KMS-11 (cell line): ENCODE results near the gene GNB5.
"Not testable (repeated sequence)": the region's sequence is repeated elsewhere in the genome, so short reads cannot be mapped to it uniquely, and the experiment has no call there.

ENCODE experiments used
- H2AFZ ChIP-seq: fragments of 200-600 bp; sonication (generic); 2 replicates; pipeline ENCODE4 v1.6.1; 2016; ENCODE audit warnings: antibody characterized with exemption, mixed run types, low read depth
- H3K27ac ChIP-seq: fragments of 200-600 bp; sonication (generic); 2 replicates; pipeline ENCODE4 v1.6.1; 2016; ENCODE audit warnings: mild to moderate bottlenecking, mixed run types
- H3K27me3 ChIP-seq: fragments of 200-600 bp; sonication (generic); 2 replicates; pipeline ENCODE4 v1.6.1; 2017; ENCODE audit warnings: mild to moderate bottlenecking, low read depth, mixed run types, moderate library complexity; ENCODE audit not compliant: insufficient read depth
- H3K36me3 ChIP-seq: fragments of 200-600 bp; sonication (generic); 2 replicates; pipeline ENCODE4 v1.6.1; 2017; ENCODE audit warnings: mild to moderate bottlenecking, mixed run types; ENCODE audit not compliant: insufficient read depth
- H3K4me1 ChIP-seq: fragments of 200-600 bp; sonication (generic); 2 replicates; pipeline ENCODE4 v1.6.1; 2016; ENCODE audit warnings: mild to moderate bottlenecking, low read depth, mixed run types; ENCODE audit not compliant: poor library complexity, severe bottlenecking
- H3K4me2 ChIP-seq: fragments of 200-600 bp; sonication (generic); 2 replicates; pipeline ENCODE4 v1.7.0; 2016; ENCODE audit warnings: mild to moderate bottlenecking, mixed run types
- H3K4me3 ChIP-seq: fragments of 200-600 bp; sonication (generic); IDR thresholded peaks from 2 replicates; pipeline ENCODE4 v1.6.1; 2017; ENCODE audit warnings: low read depth, low read length, mixed read lengths; ENCODE audit not compliant: insufficient read depth
- H3K79me2 ChIP-seq: fragments of 200-600 bp; sonication (generic); 2 replicates; pipeline ENCODE4 v1.6.1; 2016; ENCODE audit warnings: low read depth, mixed run types; ENCODE audit not compliant: insufficient read depth
- H3K9ac ChIP-seq: fragments of 200-600 bp; sonication (generic); 2 replicates; pipeline ENCODE4 v1.6.1; 2016; ENCODE audit warnings: mild to moderate bottlenecking, mixed run types
- H4K20me1 ChIP-seq: fragments of 200-600 bp; sonication (generic); 2 replicates; pipeline ENCODE4 v1.6.1; 2016; ENCODE audit warnings: mild to moderate bottlenecking, mixed run types; ENCODE audit not compliant: insufficient read depth
- CTCF ChIP-seq: fragments of 200-600 bp; sonication (generic); conservative IDR thresholded peaks from 2 replicates; pipeline ENCODE4 v1.6.1; 2017; ENCODE audit warnings: low read depth, mild to moderate bottlenecking, antibody characterized with exemption, low read length, moderate library complexity, mixed read lengths

GNB5 gene

GRCh38 chr15:52178765-52179164 lies 12.4 kb downstream of the GNB5 start:
- Histone ChIP-seq H3K9ac (peak overlapping the region; percentile 82; the same call in 1 of the 2 replicates), H3K79me2 (peaks cover 9% of the 10 kb centered on the region; the same call in 1 of the 2 replicates), H3K36me3 (no peaks in the 10 kb centered on the region), H3K27me3 (no peaks in the 10 kb centered on the region), H2AFZ (peak overlapping the region; percentile 97), H3K4me2 (peak overlapping the region; percentile 83), H3K4me3 (no peak overlapping the region), H3K27ac (0 out of 2 replicates have a peak overlapping the region, but pooled peaks have one; percentile 53), H4K20me1 (no peaks in the 10 kb centered on the region), H3K4me1 (peaks cover 18% of the 10 kb centered on the region)
- TF ChIP-seq CTCF = no peak

- no peak for TF ChIP-seq CTCF
- Histone ChIP-seq H3K4me1 (peaks cover 3% of the 10 kb centered on the region), H3K9ac (no peak overlapping the region), H3K36me3 (no peaks in the 10 kb centered on the region), H4K20me1 (no peaks in the 10 kb centered on the region), H3K27me3 (no peaks in the 10 kb centered on the region), H3K4me2 (no peak overlapping the region), H2AFZ (no peak overlapping the region), H3K27ac (no peak overlapping the region), H3K79me2 (0 out of 2 replicates have a peak, but pooled peaks cover under 1% of the 10 kb centered on the region), H3K4me3 (no peak overlapping the region)
Observed at GRCh38 chr15:52172869-52173268, 18.3 kb downstream of the GNB5 start.

GRCh38 chr15:52171807-52172206 lies 19.4 kb downstream of the GNB5 start:
- no peak overlapping the region for H3K27ac ChIP-seq
- no peak for TF ChIP-seq CTCF
- no peaks in the 10 kb centered on the region for H3K4me1 ChIP-seq
- no peak overlapping the region for H3K4me2 ChIP-seq
- no peak overlapping the region for H3K9ac ChIP-seq
- no peaks in the 10 kb centered on the region for H3K36me3 ChIP-seq
- H2AFZ ChIP-seq = no peak overlapping the region
- no peaks in the 10 kb centered on the region for H3K27me3 ChIP-seq
- no peak overlapping the region for H3K4me3 ChIP-seq
- H3K79me2 ChIP-seq = no peaks in the 10 kb centered on the region
- H4K20me1 ChIP-seq = no peaks in the 10 kb centered on the region

- no peak overlapping the region for H3K4me3 ChIP-seq
- TF ChIP-seq CTCF = no peak
- H2AFZ ChIP-seq = no peak overlapping the region
- no peaks in the 10 kb centered on the region for H3K79me2 ChIP-seq
- no peak overlapping the region for H3K27ac ChIP-seq
- no peaks in the 10 kb centered on the region for H4K20me1 ChIP-seq
- no peak overlapping the region for H3K4me2 ChIP-seq
- H3K36me3 ChIP-seq = no peaks in the 10 kb centered on the region
- no peaks in the 10 kb centered on the region for H3K27me3 ChIP-seq
- H3K4me1 ChIP-seq = no peaks in the 10 kb centered on the region
- no peak overlapping the region for H3K9ac ChIP-seq
Observed at GRCh38 chr15:52171386-52171785, 19.8 kb downstream of the GNB5 start.

- not testable (repeated sequence) for H3K79me2 ChIP-seq, H3K4me1 ChIP-seq, H3K4me2 ChIP-seq, H3K9ac ChIP-seq, H3K4me3 ChIP-seq, H3K27ac ChIP-seq, H2AFZ ChIP-seq, H3K36me3 ChIP-seq, H3K27me3 ChIP-seq, H4K20me1 ChIP-seq
Observed at GRCh38 chr15:52170199-52170598, 21.0 kb downstream of the GNB5 start.

- not testable (repeated sequence) for H3K4me2 ChIP-seq, H3K27me3 ChIP-seq, H3K27ac ChIP-seq, H3K79me2 ChIP-seq, H3K4me1 ChIP-seq, H4K20me1 ChIP-seq, H3K9ac ChIP-seq, H2AFZ ChIP-seq, H3K4me3 ChIP-seq, H3K36me3 ChIP-seq
Observed at GRCh38 chr15:52165494-52166131, 25.6 kb downstream of the GNB5 start.
